Neural cell (in vitro differentiated cells): ENCODE measurements around the gene LRCH1.

Source experiments
- CTCF ChIP-seq: fragments of 450-650 bp; IDR thresholded peaks from 2 replicates; pipeline ENCODE4 v1.5.1; 2014; ENCODE audit warnings: antibody characterized with exemption, mild to moderate bottlenecking, moderate library complexity; ENCODE audit not compliant: poor library complexity, severe bottlenecking
- EP300 ChIP-seq: fragments of 450-650 bp; conservative IDR thresholded peaks from 2 replicates; pipeline ENCODE4 v1.6.1; 2014; ENCODE audit warnings: antibody characterized with exemption, mild to moderate bottlenecking, moderate library complexity; ENCODE audit not compliant: poor library complexity, severe bottlenecking
- EZH2 ChIP-seq: fragments of 200-600, 300-800 bp; shearing (Covaris generic), sonication (generic); IDR thresholded peaks from 2 replicates; pipeline ENCODE4 v1.6.1; 2014; ENCODE audit warnings: antibody characterized with exemption, low read length, borderline replicate concordance, mild to moderate bottlenecking; ENCODE audit not compliant: insufficient read depth, poor library complexity, severe bottlenecking
- POLR2AphosphoS5 ChIP-seq: IDR thresholded peaks from 2 replicates; pipeline ENCODE4 v1.6.1; 2012
- RAD21 ChIP-seq: fragments of 450-650 bp; conservative IDR thresholded peaks from 2 replicates; pipeline ENCODE4 v1.6.1; 2014; ENCODE audit warnings: antibody characterized with exemption, mild to moderate bottlenecking, moderate library complexity

GRCh38 chr13:46546084-46546768 lies 6.7 kb upstream of the LRCH1 start:
- TF ChIP-seq EZH2 (no peak), CTCF (no peak), POLR2AphosphoS5 (no peak), RAD21 (no peak), EP300 (no peak)
